ENCODE results near the gene TBL1X. TPM values are rescaled to one million over a fixed set of nuclear protein-coding genes. Genes with fewer than 3 reads are reported as not detected.

The TBL1X gene
- total and polyA plus RNA-seq, 2 of the 13 experiments (the other 11 are each of a cell fraction or from before 2014, with no cell fraction given), result 17.6 to 19.9 TPM

- ChIA-PET POLR2A (no interaction called here), CTCF (ENCODE audit: low intra/inter-chr PET ratio, low total read pairs) (no interaction called here)
- Histone ChIP-seq H3K9me3 (ENCODE audit: low read length) (no peaks in the 10 kb centered on the region), H3K4me2 (ENCODE audit: low read depth, low read length) (no peak overlapping the region), H3K36me3 (replicated peaks in 1 of 2; ENCODE audit: control insufficient read depth in 1 of 2, insufficient read depth in 2 of 2, low read length in 2 of 2) (no peaks in the 10 kb centered on the region), H2AFZ (ENCODE audit: low read length) (no peak overlapping the region), H3K4me3 (replicated peaks in 1 of 3; ENCODE audit: insufficient read depth in 1 of 3, low read depth in 2 of 3, low read length in 3 of 3) (no peak overlapping the region), H4K20me1 (ENCODE audit: insufficient read depth, low read length) (no peaks in the 10 kb centered on the region), H3K79me2 (ENCODE audit: insufficient read depth, low read length) (no peaks in the 10 kb centered on the region), H3K27me3 (ENCODE audit: control insufficient read depth in 1 of 2, insufficient read depth in 2 of 2, low read length in 2 of 2) (no peaks in the 10 kb centered on the region), H3K9ac (ENCODE audit: insufficient read depth, low read depth, low read length) (no peak overlapping the region), H3K27ac (ENCODE audit: extremely low read length, insufficient read depth, low read length) (no peak overlapping the region), H3K4me1 (ENCODE audit: insufficient read depth, low read length) (peaks cover 6% of the 10 kb centered on the region; the same call in 1 of the 2 replicates)
- FAIRE-seq (no peak), DNase-seq (ENCODE audit: low spot score) (no peak), ATAC-seq (no peak)
- no TSS peak for BruUV-seq (replicated peaks)
- no peak for TF ChIP-seq RFX1 (IDR thresholded peaks at IDR 0.05)
- no peak for TF ChIP-seq GATAD2A (CRISPR knock-in tag; IDR thresholded peaks at IDR 0.05)
- TF ChIP-seq ZNF891 (CRISPR knock-in tag; IDR thresholded peaks at IDR 0.05), result no peak
- TF ChIP-seq PCBP2 (optimal IDR thresholded peaks at IDR 0.05; ENCODE audit: low read depth, low read length, poor library complexity, severe bottlenecking), result no peak
- WGBS (ENCODE audit: low lambda C conversion rate), result 68% methylated on average over 19 of the region's 20 CpGs
- intact Hi-C loops (cut with micrococcal nuclease; ENCODE audit: unreplicated experiment) (no loop called here), in situ Hi-C loops (cut with HindIII; ENCODE audit: extremely low pct_ligation_motif_present, low pct_unique_long_range_greater_than_20kb) (no loop called here)
These were observed 21.5 kb upstream of the TBL1X start for GRCh38 chrX:9443327-9443726.

GRCh38 chrX:9447906-9448305 is 17.0 kb upstream of the TBL1X start:
- no TSS peak for BruUV-seq (replicated peaks)
- Histone ChIP-seq H3K4me1 (ENCODE audit: insufficient read depth, low read length) (peaks cover 6% of the 10 kb centered on the region; the same call in 1 of the 2 replicates), H4K20me1 (ENCODE audit: insufficient read depth, low read length) (no peaks in the 10 kb centered on the region), H2AFZ (ENCODE audit: low read length) (no peak overlapping the region), H3K9ac (ENCODE audit: insufficient read depth, low read depth, low read length) (no peak overlapping the region), H3K79me2 (ENCODE audit: insufficient read depth, low read length) (no peaks in the 10 kb centered on the region), H3K4me2 (ENCODE audit: low read depth, low read length) (no peak overlapping the region), H3K27ac (ENCODE audit: extremely low read length, insufficient read depth, low read length) (no peak overlapping the region), H3K36me3 (replicated peaks in 1 of 2; ENCODE audit: control insufficient read depth in 1 of 2, insufficient read depth in 2 of 2, low read length in 2 of 2) (no peaks in the 10 kb centered on the region), H3K4me3 (replicated peaks in 1 of 3; ENCODE audit: insufficient read depth in 1 of 3, low read depth in 2 of 3, low read length in 3 of 3) (no peak overlapping the region), H3K9me3 (ENCODE audit: low read length) (no peaks in the 10 kb centered on the region), H3K27me3 (ENCODE audit: control insufficient read depth in 1 of 2, insufficient read depth in 2 of 2, low read length in 2 of 2) (no peaks in the 10 kb centered on the region)
- CTCF ChIA-PET (ENCODE audit: low intra/inter-chr PET ratio, low total read pairs), result no interaction called here
- in situ Hi-C loops (cut with HindIII; ENCODE audit: extremely low pct_ligation_motif_present, low pct_unique_long_range_greater_than_20kb), result no loop called here
- intact Hi-C loops (cut with micrococcal nuclease; ENCODE audit: unreplicated experiment), result no loop called here
- POLR2A ChIA-PET, result no interaction called here
- DNase-seq (ENCODE audit: low spot score) (no peak), FAIRE-seq (no peak), ATAC-seq (no peak)
- no CpG with 5 or more reads among the region's 1 CpG for WGBS (ENCODE audit: low lambda C conversion rate)
- TF ChIP-seq HDAC1 (CRISPR knock-in tag; IDR thresholded peaks at IDR 0.05) (no peak), HNF4A (CRISPR knock-in tag; IDR thresholded peaks at IDR 0.05) (no peak), STAT6 (CRISPR knock-in tag; IDR thresholded peaks at IDR 0.05; ENCODE audit: borderline replicate concordance) (no peak), FOXP4 (CRISPR knock-in tag; IDR thresholded peaks at IDR 0.05) (no peak), HMGXB4 (CRISPR knock-in tag; IDR thresholded peaks at IDR 0.05; ENCODE audit: borderline replicate concordance in 1 of 2, low read depth in 1 of 2) (no peak), BRF2 (CRISPR knock-in tag; IDR thresholded peaks at IDR 0.05) (no peak), ZMYM3 (CRISPR knock-in tag; IDR thresholded peaks at IDR 0.05) (no peak), SNRNP70 (IDR thresholded peaks at IDR 0.05; ENCODE audit: low read depth, low read length) (no peak)
